ENCODE data around the gene DOCK4.

DOCK4 gene

DNA sequence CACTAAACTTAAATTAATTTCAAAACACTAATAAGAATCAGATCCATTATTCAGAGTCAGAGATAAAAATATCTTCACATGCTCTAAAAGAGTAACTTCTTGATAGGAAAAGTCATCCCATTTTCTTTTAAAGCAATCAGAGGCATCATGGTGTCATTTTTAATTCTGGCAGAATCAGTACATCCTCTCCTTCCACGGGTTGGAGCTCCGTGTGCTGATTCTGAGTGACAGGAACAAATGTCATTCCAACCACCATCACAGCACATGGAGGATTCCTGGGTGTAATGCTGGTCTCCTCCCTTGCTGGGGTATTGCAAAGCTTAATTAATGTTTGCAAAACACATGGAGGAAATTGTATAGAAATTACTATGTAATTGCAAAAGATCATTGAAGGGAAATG, 529.4 kb downstream of the DOCK4 start:
- DNase-seq (ENCODE audit: low read depth in 2 of 2) = no peak
